ENCODE results near the gene RAG2. TPM values are rescaled to one million over a fixed set of nuclear protein-coding genes. Genes with fewer than 3 reads are reported as not detected.

Gene RAG2
- not detected for polyA plus RNA-seq (2012; ENCODE audit: low read depth, missing spikeins)

- DNase-seq (ENCODE audit: insufficient read length, low spot score), result no peak
- TF ChIP-seq POLR2AphosphoS5 (IDR thresholded peaks at IDR 0.05; ENCODE audit: low read depth, low read length) (no peak), PAX5 (IDR thresholded peaks at IDR 0.05; ENCODE audit: insufficient read depth, low read length, severe bottlenecking) (no peak), POLR2A (IDR thresholded peaks at IDR 0.05; ENCODE audit: low read depth, low read length) (no peak), TAF1 (IDR thresholded peaks at IDR 0.05; ENCODE audit: low read depth, low read length) (no peak), SPI1 (IDR thresholded peaks at IDR 0.05; ENCODE audit: low read depth, low read length) (no peak), POU2F2 (IDR thresholded peaks at IDR 0.05; ENCODE audit: low read depth, low read length) (no peak)
- FAIRE-seq, result no peak
These were observed at the start of gene RAG2 for GRCh38 chr11:36598051-36598450. TSS of gene RAG2 (minus strand) at chr11:36598236. CDS start at chr11:36594168, 4,068 bp downstream.

GRCh38 chr11:36638556-36638955 lies 40.5 kb upstream of the RAG2 start:
- DNase-seq (ENCODE audit: insufficient read length, low spot score) (no peak), FAIRE-seq (no peak)
- no peak for TF ChIP-seq TAF1 (IDR thresholded peaks at IDR 0.05; ENCODE audit: low read depth, low read length)

- no peak for FAIRE-seq
- DNase-seq (ENCODE audit: insufficient read length, low spot score), result no peak
- TF ChIP-seq POU2F2 (IDR thresholded peaks at IDR 0.05; ENCODE audit: low read depth, low read length), result no peak
- TF ChIP-seq POLR2AphosphoS5 (IDR thresholded peaks at IDR 0.05; ENCODE audit: low read depth, low read length), result no peak
- no peak for TF ChIP-seq POLR2A (IDR thresholded peaks at IDR 0.05; ENCODE audit: low read depth, low read length)
- no peak for TF ChIP-seq TAF1 (IDR thresholded peaks at IDR 0.05; ENCODE audit: low read depth, low read length)
- no peak for TF ChIP-seq SPI1 (IDR thresholded peaks at IDR 0.05; ENCODE audit: low read depth, low read length)
- no peak for TF ChIP-seq PAX5 (IDR thresholded peaks at IDR 0.05; ENCODE audit: insufficient read depth, low read length, severe bottlenecking)
These were observed 37.2 kb upstream of the RAG2 start for GRCh38 chr11:36635066-36635862.

GRCh38 chr11:36631774-36632173 lies 33.7 kb upstream of the RAG2 start:
- TF ChIP-seq POU2F2 (IDR thresholded peaks at IDR 0.05; ENCODE audit: low read depth, low read length) (no peak), POLR2A (IDR thresholded peaks at IDR 0.05; ENCODE audit: low read depth, low read length) (no peak), POLR2AphosphoS5 (IDR thresholded peaks at IDR 0.05; ENCODE audit: low read depth, low read length) (no peak), PAX5 (IDR thresholded peaks at IDR 0.05; ENCODE audit: insufficient read depth, low read length, severe bottlenecking) (no peak), SPI1 (IDR thresholded peaks at IDR 0.05; ENCODE audit: low read depth, low read length) (no peak), TAF1 (IDR thresholded peaks at IDR 0.05; ENCODE audit: low read depth, low read length) (no peak)
- no peak for DNase-seq (ENCODE audit: insufficient read length, low spot score)
- FAIRE-seq, result no peak

GRCh38 chr11:36628765-36629244 lies 30.8 kb upstream of the RAG2 start:
- DNase-seq (ENCODE audit: insufficient read length, low spot score), result no peak
- no peak for FAIRE-seq
- no peak for TF ChIP-seq POU2F2 (IDR thresholded peaks at IDR 0.05; ENCODE audit: low read depth, low read length)
- TF ChIP-seq PAX5 (IDR thresholded peaks at IDR 0.05; ENCODE audit: insufficient read depth, low read length, severe bottlenecking), result no peak
- no peak for TF ChIP-seq TAF1 (IDR thresholded peaks at IDR 0.05; ENCODE audit: low read depth, low read length)
- no peak for TF ChIP-seq POLR2AphosphoS5 (IDR thresholded peaks at IDR 0.05; ENCODE audit: low read depth, low read length)
- TF ChIP-seq POLR2A (IDR thresholded peaks at IDR 0.05; ENCODE audit: low read depth, low read length), result no peak
- no peak for TF ChIP-seq SPI1 (IDR thresholded peaks at IDR 0.05; ENCODE audit: low read depth, low read length)

- no peak for FAIRE-seq
- DNase-seq (ENCODE audit: insufficient read length, low spot score), result no peak
- no peak for TF ChIP-seq POLR2AphosphoS5 (IDR thresholded peaks at IDR 0.05; ENCODE audit: low read depth, low read length)
- no peak for TF ChIP-seq PAX5 (IDR thresholded peaks at IDR 0.05; ENCODE audit: insufficient read depth, low read length, severe bottlenecking)
- no peak for TF ChIP-seq POU2F2 (IDR thresholded peaks at IDR 0.05; ENCODE audit: low read depth, low read length)
- no peak for TF ChIP-seq TAF1 (IDR thresholded peaks at IDR 0.05; ENCODE audit: low read depth, low read length)
- TF ChIP-seq SPI1 (IDR thresholded peaks at IDR 0.05; ENCODE audit: low read depth, low read length), result no peak
- TF ChIP-seq POLR2A (IDR thresholded peaks at IDR 0.05; ENCODE audit: low read depth, low read length), result no peak
These were observed 30.1 kb upstream of the RAG2 start for GRCh38 chr11:36628141-36628540.

GRCh38 chr11:36627471-36627870 lies 29.4 kb upstream of the RAG2 start:
- no peak for TF ChIP-seq SPI1 (IDR thresholded peaks at IDR 0.05; ENCODE audit: low read depth, low read length)
- no peak for TF ChIP-seq POU2F2 (IDR thresholded peaks at IDR 0.05; ENCODE audit: low read depth, low read length)
- TF ChIP-seq TAF1 (IDR thresholded peaks at IDR 0.05; ENCODE audit: low read depth, low read length), result no peak
- no peak for TF ChIP-seq PAX5 (IDR thresholded peaks at IDR 0.05; ENCODE audit: insufficient read depth, low read length, severe bottlenecking)
- no peak for TF ChIP-seq POLR2AphosphoS5 (IDR thresholded peaks at IDR 0.05; ENCODE audit: low read depth, low read length)
- TF ChIP-seq POLR2A (IDR thresholded peaks at IDR 0.05; ENCODE audit: low read depth, low read length), result no peak
- FAIRE-seq (no peak), DNase-seq (ENCODE audit: insufficient read length, low spot score) (no peak)

- FAIRE-seq, result no peak
- TF ChIP-seq POLR2A (IDR thresholded peaks at IDR 0.05; ENCODE audit: low read depth, low read length) (no peak), SPI1 (IDR thresholded peaks at IDR 0.05; ENCODE audit: low read depth, low read length) (no peak), POU2F2 (IDR thresholded peaks at IDR 0.05; ENCODE audit: low read depth, low read length) (no peak), TAF1 (IDR thresholded peaks at IDR 0.05; ENCODE audit: low read depth, low read length) (no peak), POLR2AphosphoS5 (IDR thresholded peaks at IDR 0.05; ENCODE audit: low read depth, low read length) (no peak), PAX5 (IDR thresholded peaks at IDR 0.05; ENCODE audit: insufficient read depth, low read length, severe bottlenecking) (no peak)
These were observed 29.0 kb upstream of the RAG2 start for GRCh38 chr11:36627006-36627405.

GRCh38 chr11:36623494-36623893 lies 25.5 kb upstream of the RAG2 start:
- DNase-seq (ENCODE audit: insufficient read length, low spot score) (no peak), FAIRE-seq (no peak)
- no peak for TF ChIP-seq POLR2AphosphoS5 (IDR thresholded peaks at IDR 0.05; ENCODE audit: low read depth, low read length)
- no peak for TF ChIP-seq SPI1 (IDR thresholded peaks at IDR 0.05; ENCODE audit: low read depth, low read length)
- TF ChIP-seq POLR2A (IDR thresholded peaks at IDR 0.05; ENCODE audit: low read depth, low read length), result no peak
- no peak for TF ChIP-seq TAF1 (IDR thresholded peaks at IDR 0.05; ENCODE audit: low read depth, low read length)
- TF ChIP-seq POU2F2 (IDR thresholded peaks at IDR 0.05; ENCODE audit: low read depth, low read length), result no peak
- no peak for TF ChIP-seq PAX5 (IDR thresholded peaks at IDR 0.05; ENCODE audit: insufficient read depth, low read length, severe bottlenecking)

More at GRCh38 chr11:36627006-36627405, 29.0 kb upstream of the RAG2 start:
- no peak for DNase-seq (ENCODE audit: insufficient read length, low spot score)

Data from GM12891 (cell line).